Thyroid gland (tissue), 4 donors: Measurements from ENCODE around the gene MAD1L1. TPM values are rescaled to one million over a fixed set of nuclear protein-coding genes. Genes with fewer than 3 reads are reported as not detected.

Experiments used
- DNase-seq, 2 donors: peaks; one replicate each; pipeline ENCODE4 v3.0.0-alpha.2; 2019
- H3K27ac ChIP-seq, 3 donors: fragments of 200-600 bp; sonication (generic); 1 replicate in 2 of 3; 2 replicates in 1 of 3; pipeline ENCODE4 v1.5.1; 2016 to 2019; ENCODE audit warnings: mild to moderate bottlenecking in 1 of 3, moderate library complexity in 1 of 3
- H3K27me3 ChIP-seq: fragments of 200-600 bp; sonication (generic); one replicate; pipeline ENCODE4 v1.5.1; 2019
- H3K36me3 ChIP-seq, 2 donors: fragments of 200-600 bp; sonication (generic); one replicate each; pipeline ENCODE4 v1.5.1; 2016 to 2019
- H3K4me1 ChIP-seq, 2 donors: fragments of 200-600 bp; sonication (generic); one replicate each; pipeline ENCODE4 v1.5.1; 2017 to 2019
- H3K4me3 ChIP-seq, 3 donors: fragments of 200-600 bp; sonication (generic); replicated peaks in 1 of 3; 1 replicate in 2 of 3; 2 replicates in 1 of 3; pipeline ENCODE4 v1.5.1; 2016; ENCODE audit warnings: mild to moderate bottlenecking in 1 of 3
- H3K9me3 ChIP-seq: fragments of 200-600 bp; sonication (generic); one replicate; pipeline ENCODE4 v1.5.1; 2017
- CTCF ChIP-seq, 6 experiments: fragments of 200-600 bp in 3 of 6; fragments of 450-650 bp in 3 of 6; sonication (generic) in 3 of 6; IDR thresholded peaks; one replicate each; pipeline ENCODE4 v1.5.1; 2016 to 2019; ENCODE audit warnings: antibody characterized with exemption in 6 of 6, mild to moderate bottlenecking in 2 of 6, inconsistent platforms in 1 of 6, moderate library complexity in 1 of 6
- POLR2A ChIP-seq, 2 donors: fragments of 450-650 bp; IDR thresholded peaks; one replicate each; pipeline ENCODE4 v1.6.1; 2017; ENCODE audit warnings: antibody characterized with exemption in 2 of 2, mild to moderate bottlenecking in 2 of 2, moderate library complexity in 1 of 2
- WGBS, 2 donors: methylation state at CpG; one replicate each; pipeline ENCODE4 v1.1.5; 2017; 5-methylcytosine and 5-hydroxymethylcytosine counted together
- intact Hi-C: fragments of 100-400 bp; cut with DNase I; formaldehyde crosslinking; loops from one replicate; pipeline ENCODE4 v1.15.1; 2023
- total RNA-seq, 4 donors: library from RNA; depleted of rRNA; stranded (reverse); fragments of >200 nt; gene quantifications; one replicate each; pipeline ENCODE4 v1.2.3, GENCODE V29; 2016

MAD1L1 gene
- total RNA-seq, 4 donors from 2014 or later = 27.4 to 38.6 (median 33.9) TPM

DNA sequence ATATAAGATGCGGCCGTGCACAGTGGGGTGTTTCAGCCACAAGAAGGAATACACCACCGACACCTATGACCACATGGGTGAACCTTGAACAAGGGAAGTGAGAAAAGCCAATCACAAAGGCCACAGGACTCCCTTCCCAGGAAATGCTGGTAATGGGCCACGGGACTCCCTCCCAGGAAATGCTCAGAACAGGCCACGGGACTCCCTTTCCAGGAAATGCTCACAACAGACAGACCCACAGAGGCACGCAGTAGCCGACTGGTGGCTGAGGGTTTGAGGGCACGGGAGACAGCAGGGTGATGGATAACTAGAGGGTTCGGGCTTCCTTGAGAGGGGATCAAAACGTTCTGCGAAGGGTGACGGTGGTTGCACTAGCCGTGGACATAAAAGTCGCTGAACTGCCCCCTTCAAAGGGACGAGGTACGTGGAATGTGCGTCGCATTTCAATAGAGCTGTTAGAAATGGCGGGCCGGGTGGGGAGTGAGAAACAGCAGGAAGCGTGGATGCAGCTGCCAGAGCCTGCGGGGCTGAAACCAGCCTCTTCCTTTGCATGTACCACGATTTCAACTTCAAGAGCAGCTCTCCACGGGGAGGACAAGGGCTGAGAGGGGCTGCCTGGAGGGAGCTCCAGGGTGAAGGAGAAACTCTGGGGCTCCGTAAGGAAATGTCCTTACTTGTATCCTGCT is 288.7 kb downstream of the MAD1L1 start:
- intact Hi-C loops = no loop called here
- no peaks in the 10 kb centered on the region for H3K4me1 ChIP-seq
- TF ChIP-seq POLR2A (IDR thresholded peaks at IDR 0.05) (no peak), CTCF (IDR thresholded peaks at IDR 0.05) (no peak)
- 72 to 76% methylated on average over 24 of the region's 25 CpGs for WGBS, 2 donors
- no peaks in the 10 kb centered on the region for H3K36me3 ChIP-seq
- DNase-seq = no peak
- H3K4me3 ChIP-seq = no peak overlapping the region
- no peaks in the 10 kb centered on the region for H3K27me3 ChIP-seq
- H3K9me3 ChIP-seq = no peaks in the 10 kb centered on the region
- no peak overlapping the region for H3K27ac ChIP-seq

GRCh38 chr7:1943326-1943725 is 289.4 kb downstream of the MAD1L1 start:
- Histone ChIP-seq H3K9me3 (no peaks in the 10 kb centered on the region), H3K27ac (no peak overlapping the region), H3K4me1 (no peaks in the 10 kb centered on the region), H3K36me3 (no peaks in the 10 kb centered on the region), H3K27me3 (no peaks in the 10 kb centered on the region), H3K4me3 (no peak overlapping the region)
- WGBS, 2 donors = 83 to 85% methylated on average over 11 of the region's 11 CpGs
- no peak for TF ChIP-seq CTCF (IDR thresholded peaks at IDR 0.05)
- TF ChIP-seq POLR2A (IDR thresholded peaks at IDR 0.05) = no peak
- no peak for DNase-seq
- intact Hi-C loops = no loop called here

- Histone ChIP-seq H3K27me3 (no peaks in the 10 kb centered on the region), H3K36me3 (no peaks in the 10 kb centered on the region), H3K27ac (no peak overlapping the region), H3K4me1 (no peaks in the 10 kb centered on the region), H3K9me3 (no peaks in the 10 kb centered on the region), H3K4me3 (no peak overlapping the region)
- WGBS, 2 donors = 77 to 82% methylated on average over 5 of the region's 5 CpGs
- no peak for TF ChIP-seq POLR2A (IDR thresholded peaks at IDR 0.05)
- no peak for TF ChIP-seq CTCF (IDR thresholded peaks at IDR 0.05)
- DNase-seq = no peak
- intact Hi-C loops = no loop called here
These were observed 289.8 kb downstream of the MAD1L1 start for GRCh38 chr7:1942941-1943289.

DNA sequence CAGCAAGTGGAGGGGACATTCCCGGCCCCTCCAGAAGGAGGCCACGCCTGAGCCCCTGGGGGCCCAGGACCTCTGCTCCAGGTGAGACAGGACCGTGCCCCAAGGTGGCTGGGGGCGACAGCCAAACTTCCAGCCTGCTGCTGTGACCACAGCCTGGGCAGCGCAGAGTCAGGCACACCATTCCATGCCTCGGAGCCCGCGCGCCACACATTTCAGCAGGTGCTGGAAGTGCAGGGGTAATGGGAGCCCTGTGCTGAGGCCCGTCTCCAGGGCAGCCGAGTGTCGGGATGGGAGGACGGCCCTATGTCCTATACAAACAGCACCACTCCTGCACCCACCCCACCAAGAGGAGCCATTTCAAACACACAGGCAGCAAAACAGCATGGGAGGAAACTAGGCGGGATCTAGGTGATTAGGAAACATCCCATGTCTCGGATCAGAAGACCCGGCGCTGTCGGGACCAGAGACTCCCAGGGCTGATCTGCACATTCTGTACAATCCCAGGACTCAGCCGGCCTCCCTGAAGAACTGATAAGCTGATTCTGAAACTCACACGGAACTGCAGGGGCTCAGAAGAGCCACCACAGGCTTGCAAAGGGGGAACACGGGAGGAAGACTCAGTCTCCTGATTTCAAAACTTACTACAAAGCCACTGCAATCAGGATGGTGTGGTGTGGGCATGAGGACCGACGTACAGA is 290.4 kb downstream of the MAD1L1 start:
- TF ChIP-seq CTCF (IDR thresholded peaks at IDR 0.05) (no peak), POLR2A (IDR thresholded peaks at IDR 0.05) (no peak)
- H3K27ac ChIP-seq = no peak overlapping the region
- H3K4me3 ChIP-seq = no peak overlapping the region
- no peaks in the 10 kb centered on the region for H3K27me3 ChIP-seq
- no peaks in the 10 kb centered on the region for H3K9me3 ChIP-seq
- no peak for DNase-seq
- intact Hi-C loops = no loop called here
- H3K36me3 ChIP-seq = no peaks in the 10 kb centered on the region
- 90 to 96% methylated on average over 13 to 19 of the region's 23 CpGs for WGBS, 2 donors
- no peaks in the 10 kb centered on the region for H3K4me1 ChIP-seq

DNA sequence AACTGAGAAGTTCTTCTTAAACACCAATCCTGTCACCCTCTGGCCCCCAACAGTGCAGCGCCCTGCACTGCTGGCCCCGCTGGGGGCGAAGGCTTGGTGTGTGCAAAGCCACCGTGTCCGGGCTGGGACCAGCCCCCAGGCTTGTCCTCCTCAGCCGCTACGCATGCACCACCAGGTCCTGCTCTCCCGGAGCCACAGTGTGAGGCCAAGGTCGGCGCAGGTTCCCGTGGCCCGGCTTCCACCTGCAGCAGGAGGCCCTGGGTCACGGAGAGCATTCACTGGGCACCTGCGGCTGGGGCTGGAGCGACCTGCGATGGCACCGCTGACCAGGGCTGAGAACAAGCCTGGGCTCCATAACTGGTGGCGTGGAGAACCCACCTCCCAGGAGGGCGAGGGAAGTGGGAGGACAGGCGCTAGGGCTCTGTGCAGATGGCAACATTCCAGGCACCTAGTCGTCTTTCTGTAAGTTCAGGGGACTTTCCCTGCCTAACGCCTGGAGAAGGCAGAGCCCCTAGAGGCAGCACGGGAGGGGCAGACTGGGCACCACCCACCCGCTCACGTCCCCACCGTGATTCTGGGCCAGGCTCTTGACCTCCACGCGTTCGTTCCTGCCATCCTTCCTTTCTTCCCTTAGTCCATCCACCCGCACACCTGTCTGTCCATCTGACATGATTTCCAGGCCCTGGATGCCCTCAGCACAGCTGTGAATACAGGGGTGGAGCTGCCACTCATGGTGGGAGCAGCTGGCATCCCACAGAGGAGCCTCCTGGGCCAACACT is 291.1 kb downstream of the MAD1L1 start:
- Histone ChIP-seq H3K4me1 (no peaks in the 10 kb centered on the region), H3K4me3 (no peak overlapping the region), H3K36me3 (no peaks in the 10 kb centered on the region), H3K27ac (no peak overlapping the region), H3K9me3 (no peaks in the 10 kb centered on the region), H3K27me3 (no peaks in the 10 kb centered on the region)
- 87 to 89% methylated on average over 26 to 29 of the region's 30 CpGs for WGBS, 2 donors
- TF ChIP-seq POLR2A (IDR thresholded peaks at IDR 0.05) (no peak), CTCF (IDR thresholded peaks at IDR 0.05) (no peak)
- DNase-seq = no peak
- intact Hi-C loops = no loop called here
